Loucy (cell line): ENCODE results near the gene TRIO.

Experiments
- H2AFZ ChIP-seq: fragments of 200-600 bp; sonication (generic); 2 replicates; pipeline ENCODE4 v1.6.0; 2016; ENCODE audit warnings: antibody characterized with exemption, mild to moderate bottlenecking, low read length, moderate library complexity
- H3F3A ChIP-seq: fragments of 200-600 bp; 2 replicates; pipeline ENCODE4 v1.6.0; 2016; ENCODE audit warnings: antibody characterized with exemption, low read depth, mild to moderate bottlenecking
- H3K27me3 ChIP-seq: fragments of 200-600 bp; sonication (generic); 2 replicates; pipeline ENCODE4 v1.6.1; 2014; ENCODE audit warnings: low read length, mild to moderate bottlenecking; ENCODE audit not compliant: insufficient read depth, poor library complexity, severe bottlenecking
- H3K36me3 ChIP-seq: fragments of 200-600 bp; sonication (generic); 2 replicates; pipeline ENCODE4 v1.6.1; 2016; ENCODE audit warnings: low read length; ENCODE audit not compliant: insufficient read depth
- H3K4me1 ChIP-seq: fragments of 200-600 bp; sonication (generic); 2 replicates; pipeline ENCODE4 v1.5.1; 2014; ENCODE audit warnings: low read length, mild to moderate bottlenecking; ENCODE audit not compliant: insufficient read depth, poor library complexity, severe bottlenecking
- H3K4me2 ChIP-seq: fragments of 200-600 bp; sonication (generic); 2 replicates; pipeline ENCODE4 v1.6.0; 2014; ENCODE audit warnings: antibody characterized with exemption, low read length, low read depth, mild to moderate bottlenecking; ENCODE audit not compliant: poor library complexity, severe bottlenecking
- H3K4me3 ChIP-seq: fragments of 200-600 bp; sonication (generic); 2 replicates; pipeline ENCODE4 v1.5.1; 2014; ENCODE audit warnings: low read length, mild to moderate bottlenecking, mixed read lengths; ENCODE audit not compliant: poor library complexity, severe bottlenecking
- H3K79me2 ChIP-seq: fragments of 200-600 bp; sonication (generic); 2 replicates; pipeline ENCODE4 v1.6.1; 2014; ENCODE audit warnings: low read length; ENCODE audit not compliant: insufficient read depth
- H3K9ac ChIP-seq: fragments of 200-600 bp; sonication (generic); 2 replicates; pipeline ENCODE4 v1.6.0; 2014; ENCODE audit warnings: mild to moderate bottlenecking, low read depth, low read length, moderate library complexity; ENCODE audit not compliant: poor library complexity, severe bottlenecking
- H3K9me2 ChIP-seq: fragments of 200-600 bp; sonication (generic); replicated peaks from 2 replicates; pipeline ENCODE4 v1.6.1; 2016; ENCODE audit warnings: low read depth, low read length, mixed read lengths
- H3K9me3 ChIP-seq: fragments of 200-600 bp; sonication (generic); 2 replicates; pipeline ENCODE4 v1.6.1; 2014; ENCODE audit warnings: mild to moderate bottlenecking, antibody characterized with exemption, low read length, low read depth; ENCODE audit not compliant: insufficient read depth
- H4K20me1 ChIP-seq: fragments of 200-600 bp; sonication (generic); 2 replicates; pipeline ENCODE4 v1.6.0; 2014; ENCODE audit warnings: antibody characterized with exemption, low read length, mild to moderate bottlenecking; ENCODE audit not compliant: insufficient read depth, poor library complexity, severe bottlenecking
- EZH2phosphoT487 ChIP-seq: fragments of 200-600 bp; IDR thresholded peaks from 2 replicates; pipeline ENCODE4 v1.6.1; 2018; ENCODE audit warnings: antibody characterized with exemption, mild to moderate bottlenecking, moderate library complexity, borderline replicate concordance
- TF ChIP-seq, protein P1 (sequence below): fragments of 200-600 bp; sonication (generic); conservative IDR thresholded peaks from 2 replicates; pipeline ENCODE4 v1.5.1; 2014; ENCODE audit warnings: mild to moderate bottlenecking, antibody characterized with exemption, low read length

TRIO gene

DNA sequence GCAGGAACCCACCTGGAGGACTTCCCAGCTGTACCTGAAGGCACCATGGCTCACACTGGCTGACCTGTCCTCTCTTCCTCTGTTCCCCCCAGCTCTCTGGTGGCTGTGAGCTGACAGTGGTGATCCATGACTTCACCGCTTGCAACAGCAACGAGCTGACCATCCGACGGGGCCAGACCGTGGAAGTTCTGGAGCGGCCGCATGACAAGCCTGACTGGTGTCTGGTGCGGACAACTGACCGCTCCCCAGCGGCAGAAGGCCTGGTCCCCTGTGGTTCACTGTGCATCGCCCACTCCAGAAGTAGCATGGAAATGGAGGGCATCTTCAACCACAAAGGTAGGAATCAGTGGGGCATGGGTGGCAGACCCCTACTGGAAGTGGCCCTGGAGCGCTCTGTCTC is 276.5 kb downstream of the TRIO start:
- no peaks in the 10 kb centered on the region for H4K20me1 ChIP-seq
- no peaks in the 10 kb centered on the region for H3K9me3 ChIP-seq
- H3K9me2 ChIP-seq = no peaks in the 10 kb centered on the region
- no peak overlapping the region for H3K9ac ChIP-seq
- no peak overlapping the region for H3K4me2 ChIP-seq
- no peak overlapping the region for H2AFZ ChIP-seq
- H3K4me1 ChIP-seq = peaks cover 6% of the 10 kb centered on the region
- TF ChIP-seq EZH2phosphoT487 = no peak
- TF ChIP-seq, protein P1, sequence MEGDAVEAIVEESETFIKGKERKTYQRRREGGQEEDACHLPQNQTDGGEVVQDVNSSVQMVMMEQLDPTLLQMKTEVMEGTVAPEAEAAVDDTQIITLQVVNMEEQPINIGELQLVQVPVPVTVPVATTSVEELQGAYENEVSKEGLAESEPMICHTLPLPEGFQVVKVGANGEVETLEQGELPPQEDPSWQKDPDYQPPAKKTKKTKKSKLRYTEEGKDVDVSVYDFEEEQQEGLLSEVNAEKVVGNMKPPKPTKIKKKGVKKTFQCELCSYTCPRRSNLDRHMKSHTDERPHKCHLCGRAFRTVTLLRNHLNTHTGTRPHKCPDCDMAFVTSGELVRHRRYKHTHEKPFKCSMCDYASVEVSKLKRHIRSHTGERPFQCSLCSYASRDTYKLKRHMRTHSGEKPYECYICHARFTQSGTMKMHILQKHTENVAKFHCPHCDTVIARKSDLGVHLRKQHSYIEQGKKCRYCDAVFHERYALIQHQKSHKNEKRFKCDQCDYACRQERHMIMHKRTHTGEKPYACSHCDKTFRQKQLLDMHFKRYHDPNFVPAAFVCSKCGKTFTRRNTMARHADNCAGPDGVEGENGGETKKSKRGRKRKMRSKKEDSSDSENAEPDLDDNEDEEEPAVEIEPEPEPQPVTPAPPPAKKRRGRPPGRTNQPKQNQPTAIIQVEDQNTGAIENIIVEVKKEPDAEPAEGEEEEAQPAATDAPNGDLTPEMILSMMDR = no peak
- no peaks in the 10 kb centered on the region for H3K79me2 ChIP-seq
- peaks cover 54% of the 10 kb centered on the region; the same call in 1 of the 2 replicates for H3K36me3 ChIP-seq
- H3F3A ChIP-seq = no peaks in the 10 kb centered on the region
- no peak overlapping the region for H3K4me3 ChIP-seq
- H3K27me3 ChIP-seq = no peaks in the 10 kb centered on the region

DNA sequence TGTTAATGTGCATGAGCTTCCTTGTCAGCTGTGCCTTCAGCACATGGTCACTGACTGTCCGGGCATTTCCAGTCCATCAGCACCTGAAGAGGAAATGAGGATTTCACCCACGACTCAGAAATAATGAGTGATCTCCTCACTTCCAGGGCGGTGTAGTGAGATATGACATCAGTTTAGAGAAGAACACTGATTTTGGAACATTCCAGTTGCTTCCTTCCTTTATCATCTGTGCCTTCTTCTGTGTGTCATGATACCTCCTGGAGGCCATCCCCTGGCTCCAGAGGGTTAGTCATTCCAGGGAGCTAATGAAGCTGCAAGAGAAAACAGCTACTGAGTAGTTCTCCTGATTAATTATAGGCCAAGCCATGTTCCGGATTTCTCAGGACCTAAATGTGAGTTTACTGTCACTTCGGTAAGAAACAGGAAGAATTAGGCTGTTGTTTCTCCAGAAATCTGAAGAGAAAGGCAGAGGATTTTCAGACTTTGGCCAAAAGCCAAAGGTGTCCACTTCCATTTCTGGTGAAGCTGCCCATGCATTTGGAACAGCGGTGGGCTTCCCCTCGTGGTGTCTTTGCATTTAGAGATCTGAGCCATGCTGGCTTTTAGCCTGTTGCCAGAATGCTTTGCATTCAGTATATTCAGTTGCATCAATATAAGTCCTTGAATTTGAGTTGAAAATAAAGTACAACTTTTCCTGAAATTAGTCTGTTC is 277.1 kb downstream of the TRIO start:
- H3K4me3 ChIP-seq = no peak overlapping the region
- H2AFZ ChIP-seq = no peak overlapping the region
- no peak overlapping the region for H3K9ac ChIP-seq
- H3K9me2 ChIP-seq = no peaks in the 10 kb centered on the region
- no peaks in the 10 kb centered on the region for H3F3A ChIP-seq
- H4K20me1 ChIP-seq = no peaks in the 10 kb centered on the region
- TF ChIP-seq, protein P1 = no peak
- no peak for TF ChIP-seq EZH2phosphoT487
- no peaks in the 10 kb centered on the region for H3K9me3 ChIP-seq
- H3K4me2 ChIP-seq = no peak overlapping the region
- H3K27me3 ChIP-seq = no peaks in the 10 kb centered on the region
- no peaks in the 10 kb centered on the region for H3K79me2 ChIP-seq
- H3K36me3 ChIP-seq = peaks cover 48% of the 10 kb centered on the region; the same call in 1 of the 2 replicates
- peaks cover 6% of the 10 kb centered on the region for H3K4me1 ChIP-seq

DNA sequence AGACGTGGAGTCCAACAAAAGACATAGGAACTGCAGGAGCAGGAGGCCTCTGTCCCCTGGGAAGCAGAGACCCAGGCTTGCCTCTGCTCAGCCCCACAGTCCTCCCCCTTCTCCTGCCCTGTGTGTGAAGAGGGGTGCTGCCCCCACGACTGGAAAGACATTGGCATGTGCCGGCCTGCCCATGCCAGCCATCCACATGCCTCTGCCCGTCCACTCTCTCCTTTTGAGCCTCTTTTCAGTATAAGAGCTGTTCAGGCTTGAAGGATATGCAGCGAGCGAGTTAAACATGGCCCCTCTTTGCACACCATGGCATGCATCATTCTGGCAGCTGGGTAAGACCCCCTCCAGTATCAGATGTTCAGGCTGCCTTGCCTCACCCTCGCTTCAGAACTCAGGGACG is 278.7 kb downstream of the TRIO start:
- Histone ChIP-seq H3K4me2 (no peak overlapping the region), H3K4me3 (no peak overlapping the region), H3K9me3 (no peaks in the 10 kb centered on the region), H3K9me2 (no peaks in the 10 kb centered on the region), H3K27me3 (no peaks in the 10 kb centered on the region), H3K4me1 (peaks cover 6% of the 10 kb centered on the region), H3K79me2 (no peaks in the 10 kb centered on the region), H3F3A (no peaks in the 10 kb centered on the region), H3K36me3 (peaks cover 46% of the 10 kb centered on the region; the same call in 1 of the 2 replicates), H4K20me1 (no peaks in the 10 kb centered on the region), H2AFZ (no peak overlapping the region), H3K9ac (no peak overlapping the region)
- TF ChIP-seq, protein P1 = no peak
- no peak for TF ChIP-seq EZH2phosphoT487
